ENCODE results near the gene HAO2.

DNA sequence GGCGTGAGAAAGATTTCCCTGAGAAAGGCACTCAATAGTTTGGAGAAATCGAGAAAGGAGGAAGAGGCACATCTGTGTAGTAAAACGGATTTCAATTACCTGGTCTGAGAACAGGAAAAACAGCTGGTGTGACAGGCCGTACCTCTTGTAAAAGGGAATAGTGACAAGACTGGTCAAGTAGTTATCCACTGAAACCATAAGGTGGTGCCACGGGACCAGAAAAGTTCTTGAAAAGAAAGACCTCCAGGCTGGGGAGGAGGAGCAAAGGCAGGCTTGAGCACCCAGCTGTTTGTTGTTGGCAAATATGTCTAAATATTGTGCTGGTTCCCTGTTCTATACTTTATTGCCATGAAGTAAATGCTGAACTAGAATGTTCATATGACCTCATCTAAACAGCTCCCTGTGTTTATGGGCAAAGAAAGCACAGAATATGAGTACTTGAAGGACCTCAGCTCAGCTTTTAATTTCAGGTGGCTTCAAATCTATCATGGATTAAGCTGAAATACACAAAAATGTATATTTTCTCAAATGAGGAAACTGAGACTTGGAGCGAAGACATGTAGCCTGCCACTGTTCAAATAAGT, 4.0 kb downstream of the HAO2 start:
- TF ChIP-seq CTCF (IDR thresholded peaks at IDR 0.05): no peak
- no peak for TF ChIP-seq POLR2A (IDR thresholded peaks at IDR 0.05)
- TF ChIP-seq EP300 (IDR thresholded peaks at IDR 0.05): no peak

All from ovary (tissue), 3 donors.